HG03060 (cell line): ENCODE results near the gene DTYMK.

ENCODE experiments used
- ATAC-seq: cut with Tn5 transposase; IDR thresholded peaks from one replicate; pipeline ENCODE4 v1.9.1; 2021; ENCODE audit warnings: low read depth, moderate number of reproducible peaks; ENCODE audit not compliant: unreplicated experiment

DTYMK gene

DNA sequence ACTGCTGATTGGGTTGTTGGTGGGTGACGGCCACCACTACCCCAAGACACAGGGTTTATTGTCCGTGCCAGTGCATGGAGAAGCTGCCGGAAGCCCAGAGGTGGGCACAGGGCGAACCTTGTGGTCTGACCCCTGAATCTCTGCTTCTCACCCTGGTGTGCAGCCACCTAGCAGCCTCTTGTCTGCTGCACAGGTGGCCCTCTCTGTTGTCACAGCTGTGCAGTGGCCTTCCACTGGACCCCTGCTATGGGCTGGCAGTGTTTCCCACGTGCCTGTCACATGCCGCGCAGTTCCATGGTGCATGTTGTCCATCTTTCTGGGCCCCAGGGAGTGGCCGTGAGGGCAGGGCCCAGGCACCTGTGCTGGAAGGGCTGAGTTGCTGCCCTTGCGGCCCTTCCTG lies 33.9 kb downstream of the DTYMK start:
- ATAC-seq, result no peak

DNA sequence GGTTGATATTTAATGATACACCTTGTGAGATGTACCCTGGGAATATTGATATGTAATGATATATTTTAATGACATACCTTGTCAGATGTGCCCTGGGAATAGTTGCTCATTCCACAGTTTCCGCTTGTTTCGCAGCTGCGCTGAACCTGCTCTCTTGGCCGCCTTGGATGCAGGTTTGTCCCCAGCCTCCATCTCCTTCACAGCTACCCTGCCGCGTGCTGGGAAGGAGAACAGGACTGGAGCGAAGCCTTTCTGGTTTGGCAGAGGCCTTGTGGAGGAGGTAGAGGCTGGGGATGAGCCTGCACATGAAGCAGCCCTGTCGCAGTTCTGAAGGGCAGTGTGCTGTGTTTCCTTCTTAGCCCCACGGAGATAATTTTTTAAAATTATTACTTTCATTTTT lies 34.5 kb downstream of the DTYMK start:
- no peak for ATAC-seq

DNA sequence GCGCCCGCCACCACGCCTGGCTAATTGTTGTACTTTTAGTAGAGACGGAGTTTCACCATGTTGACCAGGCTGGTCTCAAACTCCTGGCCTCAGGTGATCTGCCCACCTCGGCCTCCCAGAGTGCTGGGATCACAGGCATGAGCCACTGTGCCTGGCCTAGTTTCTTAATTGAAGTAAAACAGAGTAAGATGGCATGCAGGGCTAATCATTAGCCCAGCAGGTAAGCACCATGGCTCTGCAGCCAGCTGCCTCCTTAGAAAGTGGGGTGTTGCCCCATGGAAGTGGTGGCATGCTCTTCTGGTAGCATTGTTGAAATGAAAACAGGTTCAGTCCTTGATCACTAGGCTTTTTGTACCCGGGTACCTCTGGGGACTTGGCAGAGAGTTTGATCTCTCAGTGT lies 36.7 kb downstream of the DTYMK start:
- ATAC-seq, result no peak

DNA sequence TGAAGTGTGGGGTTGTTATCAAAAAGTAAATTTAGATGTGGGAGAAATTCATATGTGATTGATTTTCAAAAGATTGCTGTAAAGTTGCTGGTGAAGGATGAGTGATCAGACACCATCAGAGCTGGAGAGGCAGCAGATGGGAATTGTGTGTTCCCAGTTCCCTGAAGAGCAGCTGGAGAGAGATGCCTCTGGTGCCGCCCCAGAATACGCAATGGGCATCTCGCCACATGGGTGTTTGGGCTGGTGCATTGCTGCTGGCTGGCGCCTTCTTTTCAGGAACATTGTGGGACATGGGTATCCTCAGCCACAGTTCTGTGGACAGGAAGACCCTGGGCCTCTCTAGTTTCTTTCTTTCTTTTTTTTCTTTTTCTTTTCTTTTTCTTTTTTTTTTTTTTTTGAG lies 37.2 kb downstream of the DTYMK start:
- no peak for ATAC-seq

DNA sequence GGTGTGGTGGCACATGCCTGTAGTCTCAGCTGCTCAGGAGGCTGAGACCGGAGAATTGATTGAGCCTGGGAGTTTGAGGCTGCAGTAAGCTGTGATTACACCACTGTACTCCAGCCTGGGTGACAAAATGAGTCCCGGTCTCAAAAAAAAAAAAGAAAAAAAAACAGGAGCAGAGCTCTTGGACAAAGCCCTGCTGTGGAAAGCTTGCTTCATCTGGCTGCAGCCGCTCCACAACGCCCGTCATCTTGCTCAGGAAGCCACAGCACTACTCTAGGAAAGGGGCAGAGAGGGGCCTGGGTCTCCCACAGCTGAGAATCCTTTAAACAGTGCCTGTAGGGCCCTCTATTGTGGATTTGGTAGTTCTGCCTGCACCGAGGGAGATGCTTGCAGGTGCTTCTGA lies 38.2 kb downstream of the DTYMK start:
- ATAC-seq, result no peak

DNA sequence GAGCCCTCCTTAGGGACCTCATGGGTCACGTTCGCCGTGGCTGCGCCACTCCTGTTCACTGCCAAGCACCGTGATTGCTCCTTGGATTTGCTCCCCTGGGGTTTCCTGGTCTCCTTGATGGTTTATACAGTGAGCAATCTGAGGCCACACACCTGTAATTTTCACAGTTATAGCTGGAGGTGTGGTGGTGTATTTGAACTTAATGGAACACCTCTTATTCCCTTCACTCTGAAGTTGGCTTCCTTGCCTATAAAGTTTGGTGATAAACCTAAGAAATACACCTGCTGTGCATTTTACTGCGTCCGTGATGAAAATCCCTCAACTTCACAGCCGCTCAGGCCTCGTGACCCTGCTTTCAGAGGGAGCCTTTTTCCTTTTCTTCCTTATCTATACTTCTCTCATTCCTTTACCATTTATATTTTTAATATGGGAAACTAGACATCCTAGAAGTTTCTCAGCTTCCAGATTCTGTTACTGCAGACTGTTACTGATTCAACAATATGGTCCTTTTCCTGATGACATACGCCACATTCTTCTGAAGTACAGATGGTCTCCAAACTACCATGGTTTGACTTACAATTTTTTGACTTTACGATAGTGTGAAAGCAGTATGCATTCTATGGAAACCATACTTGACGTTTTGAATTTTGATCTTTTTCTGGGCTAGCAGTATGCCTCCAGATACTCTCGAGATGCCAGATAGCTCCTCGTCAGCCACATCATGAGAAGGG lies 40.5 kb downstream of the DTYMK start:
- no peak for ATAC-seq

DNA sequence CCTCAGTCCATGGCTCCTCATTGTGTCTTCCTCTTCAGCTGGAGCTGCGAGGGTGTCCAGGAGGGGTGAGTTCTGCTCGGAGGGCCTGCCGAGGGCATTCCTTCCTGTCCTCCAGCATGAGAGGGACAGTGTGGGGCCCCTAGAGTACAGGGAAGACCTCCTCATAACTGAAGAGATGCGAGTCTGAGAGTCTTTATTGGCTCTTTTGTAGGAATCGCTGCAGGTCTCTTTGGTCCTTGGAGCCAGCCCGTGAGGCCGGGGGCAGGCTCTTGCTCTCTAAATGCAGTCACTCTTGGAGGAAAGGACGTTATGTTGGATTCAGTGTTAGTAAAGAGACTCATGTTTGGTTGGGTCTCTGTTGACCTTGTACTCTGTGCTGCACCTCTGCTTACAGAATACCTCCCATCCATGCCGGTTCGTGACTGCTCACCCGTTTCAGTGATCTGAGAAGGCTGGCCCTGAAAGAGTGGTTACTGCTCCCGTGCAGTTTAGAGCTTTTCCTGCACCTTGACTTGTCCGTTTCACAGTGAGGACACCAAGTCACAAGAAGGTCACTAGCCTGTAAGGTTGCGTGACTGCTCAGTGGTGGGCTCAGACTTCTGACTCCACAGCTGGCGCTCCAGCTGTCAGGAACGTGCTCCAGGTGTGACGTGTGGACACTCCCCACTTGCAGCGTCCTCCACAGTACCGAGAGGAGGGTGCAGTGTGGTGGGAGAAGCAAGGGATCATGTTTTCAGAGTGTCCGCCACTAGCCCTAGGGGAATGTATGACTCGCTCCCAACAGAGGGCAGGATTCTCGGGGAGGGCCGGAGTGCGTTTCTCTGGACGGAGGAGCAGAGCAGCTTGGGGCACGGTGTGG lies 41.3 kb downstream of the DTYMK start:
- ATAC-seq, result no peak

DNA sequence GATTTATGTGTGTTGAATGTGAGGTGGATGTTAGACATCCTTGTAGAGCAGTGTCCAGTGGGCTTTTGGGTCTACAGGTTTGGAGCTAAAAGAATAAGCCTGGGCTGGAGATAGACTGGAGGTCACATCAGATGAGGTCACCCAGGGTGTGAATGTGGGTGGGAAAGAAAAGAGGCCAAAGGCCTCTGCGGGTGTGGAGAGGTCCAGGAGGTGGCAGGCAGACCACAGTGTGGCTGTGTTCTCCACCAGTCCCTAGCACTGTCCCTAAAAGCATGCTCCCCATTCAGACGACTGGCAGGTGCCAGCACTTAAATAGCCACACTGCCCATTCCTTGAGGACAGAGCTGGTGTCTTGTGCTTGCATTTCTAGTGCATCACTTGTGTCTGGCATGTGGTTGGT lies 45.0 kb downstream of the DTYMK start:
- no peak for ATAC-seq

DNA sequence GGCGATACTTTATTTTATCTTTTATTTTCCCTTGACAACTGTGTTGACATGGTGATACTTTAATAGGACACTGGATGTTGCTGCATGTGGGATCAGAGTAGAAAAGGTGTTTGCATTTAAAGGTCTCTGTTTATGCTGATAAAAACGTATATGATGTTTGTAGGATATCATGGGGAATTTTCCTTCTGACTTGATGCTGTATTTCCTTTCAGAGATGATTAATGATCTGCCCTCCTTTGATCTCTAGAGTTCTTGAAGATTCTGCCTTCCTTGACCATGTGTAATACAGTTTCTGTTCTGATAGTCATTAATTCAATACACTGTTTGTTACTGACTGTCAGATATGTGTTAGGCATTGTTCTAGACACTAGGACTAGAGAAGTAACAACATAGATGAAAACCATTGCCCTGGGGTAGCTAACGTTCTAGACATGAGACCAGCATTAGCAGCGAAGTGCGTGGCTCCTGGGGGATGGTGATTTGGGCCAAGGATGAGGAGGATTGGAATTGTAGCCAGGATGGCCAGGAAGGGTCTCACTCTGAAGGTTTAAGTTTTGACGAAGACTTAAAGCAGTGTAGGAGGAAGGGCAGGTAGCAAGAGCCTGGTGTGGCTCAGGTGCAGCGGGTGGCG lies 46.3 kb downstream of the DTYMK start:
- no peak for ATAC-seq

DNA sequence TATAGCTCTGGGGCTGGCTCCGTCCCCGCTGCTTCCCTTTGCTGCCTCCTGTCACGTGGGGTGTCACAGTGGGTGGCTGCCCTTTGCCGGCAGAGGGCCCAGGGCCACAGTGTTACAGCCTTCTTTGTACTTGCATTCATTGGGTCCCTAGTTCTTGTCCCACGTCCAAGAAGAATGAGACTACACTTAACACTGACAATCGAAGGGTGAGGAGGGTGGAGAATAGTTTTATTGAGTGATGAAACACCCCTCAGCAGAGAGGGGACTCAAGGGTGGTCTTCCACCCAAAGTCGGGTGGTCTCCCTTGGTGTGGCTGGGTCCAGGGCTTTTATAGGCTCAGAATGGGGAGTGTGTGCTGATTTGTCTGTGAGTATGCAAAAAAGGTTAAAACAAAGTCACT lies 47.2 kb downstream of the DTYMK start:
- ATAC-seq, result no peak

DNA sequence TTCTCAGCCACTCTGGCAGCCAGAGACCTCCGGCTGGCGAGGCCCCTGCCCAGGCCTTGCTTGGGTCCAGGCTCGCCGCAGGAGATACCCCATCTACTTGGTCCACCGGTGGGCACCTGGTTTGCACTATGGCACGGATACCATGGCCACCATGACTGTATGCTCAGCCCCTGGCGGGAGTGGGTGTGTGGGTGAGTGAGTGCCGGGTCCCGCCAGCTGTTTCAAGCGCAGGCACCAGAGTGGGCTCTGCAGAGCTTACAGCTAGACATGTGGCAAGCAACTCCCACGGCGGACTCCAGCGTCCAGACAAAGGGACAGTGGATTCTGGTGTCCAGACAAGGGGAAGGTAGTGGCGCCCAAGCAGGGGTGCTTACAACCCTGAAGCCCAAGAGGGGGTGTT lies 47.7 kb downstream of the DTYMK start:
- ATAC-seq, result no peak

DNA sequence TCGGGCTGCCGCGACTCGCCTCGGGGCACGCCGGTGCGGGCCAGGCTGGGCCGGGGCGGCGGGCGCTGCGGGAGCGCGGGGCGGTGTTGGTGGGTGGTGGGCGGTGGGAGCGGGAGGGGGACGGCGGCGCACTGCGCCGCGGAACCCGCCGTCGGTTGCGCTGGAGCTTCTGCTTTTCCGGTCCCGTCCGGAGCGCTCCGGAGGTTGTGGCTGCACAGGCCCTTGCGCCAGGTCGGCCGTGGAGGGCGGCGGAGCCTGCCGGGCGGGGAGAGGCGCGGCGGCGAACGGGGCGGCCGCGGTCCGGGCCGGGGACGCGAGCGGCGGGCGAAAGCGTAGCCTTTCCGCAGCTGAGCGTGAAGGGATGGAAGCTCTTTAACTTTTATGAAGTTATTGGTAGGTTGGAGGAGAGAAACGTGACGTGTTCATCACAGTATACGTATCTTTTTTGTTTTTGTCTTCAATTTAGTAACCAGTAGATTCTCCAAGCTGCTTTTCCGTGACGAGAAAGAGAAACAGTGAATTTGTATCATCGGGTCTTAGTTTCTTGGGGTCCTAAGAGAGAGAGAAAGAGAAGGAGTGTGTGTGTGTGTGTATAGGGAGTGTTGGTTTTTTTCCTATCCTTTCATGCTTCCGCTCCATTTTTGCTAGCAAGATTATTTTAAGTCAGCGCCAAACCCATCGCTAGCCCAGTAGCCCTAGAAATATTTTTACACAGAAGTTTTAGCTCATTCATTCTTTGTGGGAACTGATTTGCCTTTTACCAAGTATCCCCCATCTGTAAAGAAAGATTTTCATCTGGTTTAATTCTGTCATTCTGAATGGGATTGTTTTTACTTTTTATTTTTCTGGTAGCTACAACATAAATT lies 48.6 kb downstream of the DTYMK start:
- ATAC-seq, result no peak

DNA sequence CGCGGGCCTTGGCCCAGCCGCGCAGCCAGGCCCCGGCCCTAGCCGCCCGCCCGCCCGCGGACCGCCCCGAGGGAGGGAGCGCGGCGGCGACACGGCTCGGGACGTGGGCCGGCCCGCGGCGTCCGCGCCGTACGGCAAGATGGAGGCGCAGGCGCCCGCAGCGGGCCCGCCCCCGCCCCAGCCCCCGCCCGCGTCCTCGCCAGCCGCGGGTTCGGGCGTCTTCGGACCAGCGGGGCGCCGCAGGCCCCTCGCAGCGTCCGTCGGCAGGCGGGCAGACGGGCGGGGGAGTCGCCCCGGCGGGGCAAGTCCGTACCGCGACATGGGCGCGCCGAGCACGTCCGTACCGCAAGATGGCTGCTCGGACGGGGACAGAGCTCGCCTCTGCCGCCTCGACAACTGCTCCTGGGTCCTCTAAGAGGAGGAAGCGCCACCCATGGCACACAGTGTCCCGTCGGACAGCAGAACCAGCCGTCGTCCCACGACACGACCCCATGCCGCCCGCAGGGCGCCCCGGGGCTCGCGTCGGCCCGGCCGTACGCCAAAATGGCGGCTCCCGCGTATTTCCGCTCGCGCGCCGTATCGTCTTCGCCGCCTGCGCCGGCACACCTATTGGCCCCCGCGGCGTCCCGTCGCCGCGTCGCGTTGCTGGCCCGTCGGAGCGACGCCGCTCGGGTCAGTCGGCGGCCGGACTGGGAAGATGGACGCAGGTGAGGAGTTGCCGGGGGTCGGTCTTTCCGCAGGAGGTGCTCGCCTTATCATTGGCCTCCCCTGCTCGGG lies 49.4 kb downstream of the DTYMK start, which contains the start of the genes ATG4B and THAP4:
TSS of gene ATG4B (plus strand) at position 676 of the 777 bp plus-strand sequence. CDS start at position 698, 22 bp downstream.
TSS of gene THAP4 (minus strand) at position 141 of the 777 bp plus-strand sequence. CDS start 141 bp downstream, outside the sequence.
- ATAC-seq, result no peak

DNA sequence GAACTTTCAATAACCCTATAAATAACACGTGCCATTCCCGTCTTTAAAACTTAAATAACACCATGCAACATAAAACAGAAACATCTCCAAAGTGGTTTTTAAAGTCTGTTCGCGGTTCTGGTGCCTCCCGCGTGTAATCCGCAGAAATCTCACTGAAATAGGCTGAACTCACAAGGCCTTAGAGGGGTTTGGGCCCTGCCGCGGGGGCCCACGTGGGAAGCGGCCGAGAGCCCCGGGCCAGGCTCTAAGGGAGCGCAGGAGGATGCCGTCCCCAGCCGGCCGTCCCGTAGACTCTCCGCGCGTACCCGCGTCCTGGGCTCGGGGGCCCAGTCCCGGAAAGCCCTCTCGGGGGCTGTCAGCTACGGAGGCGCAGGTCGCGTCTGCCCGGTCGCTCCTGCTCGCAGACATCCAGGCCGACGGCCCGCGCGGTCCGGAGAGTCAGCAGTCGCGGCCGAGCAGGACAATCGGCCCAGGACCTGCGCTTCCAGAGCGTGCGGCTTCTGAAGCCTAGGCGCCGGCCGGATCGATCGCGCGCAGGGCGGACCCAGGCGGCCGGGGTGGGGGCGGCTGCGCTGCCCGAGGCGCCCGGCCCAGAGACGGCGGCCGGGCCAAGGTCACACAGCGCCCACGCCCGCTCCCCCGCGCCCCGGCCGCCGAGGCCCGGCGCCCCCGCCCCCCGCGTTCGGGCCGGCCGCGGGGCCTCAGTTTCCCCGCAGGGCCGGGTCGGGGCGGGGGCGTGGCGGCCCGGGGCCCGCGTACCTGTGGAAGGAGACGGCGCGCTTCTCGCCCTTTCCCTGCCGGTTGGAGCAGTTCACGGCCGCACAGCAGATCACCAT lies 50.2 kb downstream of the DTYMK start:
- no peak for ATAC-seq

DNA sequence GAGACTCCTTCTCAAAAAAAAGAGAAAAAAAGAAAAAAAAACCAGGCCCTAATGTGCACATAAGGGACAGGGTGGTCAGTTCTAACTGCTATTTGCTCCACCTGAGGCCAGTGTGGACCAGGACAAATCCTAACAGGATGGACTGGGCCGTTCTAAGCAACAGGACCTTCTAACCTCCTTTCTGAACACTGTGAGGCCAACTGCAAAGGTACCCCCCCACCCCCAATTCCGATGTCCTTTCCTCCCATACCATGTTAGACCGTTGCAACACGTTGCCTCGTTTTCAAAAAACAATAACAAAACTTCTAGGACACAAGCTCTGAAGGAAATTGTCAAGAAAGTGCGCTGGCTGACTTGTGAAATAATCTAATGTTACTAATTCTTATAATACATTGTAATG lies 50.9 kb downstream of the DTYMK start:
- ATAC-seq, result no peak

DNA sequence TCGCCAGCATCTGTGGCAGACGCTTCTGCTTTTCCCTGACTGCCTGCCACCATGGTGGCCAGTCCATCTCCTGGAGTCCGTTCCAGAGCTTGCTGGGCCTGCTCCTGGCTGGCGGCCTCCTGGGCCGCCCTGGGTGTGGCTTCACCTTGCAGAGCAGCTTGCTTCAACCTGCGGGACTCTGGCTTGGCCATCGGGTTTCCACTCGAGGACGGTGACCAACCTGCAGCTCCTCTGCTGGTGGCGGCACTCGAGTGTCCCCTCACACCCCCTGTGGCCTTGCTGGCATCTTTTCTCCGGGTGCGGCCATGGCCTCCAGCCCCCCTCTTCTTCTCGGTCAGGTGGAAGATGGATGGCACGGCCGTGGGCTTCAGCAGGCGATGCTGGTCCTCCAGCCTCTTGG lies 53.1 kb downstream of the DTYMK start:
- no peak for ATAC-seq

DNA sequence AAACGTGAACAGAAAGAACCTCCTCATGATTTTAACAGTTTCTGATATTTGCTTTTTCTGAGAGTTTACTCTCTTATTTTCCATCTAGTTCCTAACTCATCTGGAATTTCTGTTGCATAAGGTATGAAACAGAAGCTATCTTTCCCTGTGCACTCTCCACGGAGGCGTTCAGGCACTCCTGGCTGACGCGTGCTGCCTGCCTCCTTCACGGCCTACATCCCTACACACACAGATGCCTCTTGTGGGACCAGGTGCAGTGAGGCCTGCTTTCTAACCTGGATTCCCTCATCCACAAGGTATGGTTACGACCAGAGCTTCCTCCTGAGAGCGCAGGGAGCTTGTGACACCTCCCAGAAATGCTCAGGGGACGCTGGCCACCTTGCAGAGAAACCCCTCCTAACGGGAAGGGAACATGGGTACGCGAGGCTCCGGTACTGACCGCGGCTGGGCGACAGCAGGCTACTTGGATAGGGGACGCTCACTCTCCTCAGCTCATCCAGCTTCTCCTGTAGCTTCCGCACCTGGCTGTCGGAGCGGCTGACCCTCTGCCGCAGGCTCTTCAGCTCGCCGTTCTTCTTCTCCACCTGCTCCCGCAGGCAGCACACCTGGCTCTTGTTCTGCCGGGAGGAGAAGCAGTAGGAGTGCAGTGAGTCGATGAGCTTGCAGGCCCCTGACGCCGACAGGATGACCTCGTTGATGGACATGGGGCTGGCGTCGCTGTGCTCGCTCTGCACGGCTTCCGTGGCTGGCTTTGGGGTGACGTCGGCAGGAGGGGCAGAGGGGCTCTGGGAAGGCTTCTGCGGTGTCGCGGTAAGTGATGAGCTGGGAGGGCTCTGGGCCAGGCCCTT lies 53.9 kb downstream of the DTYMK start:
- ATAC-seq, result no peak
